ENCODE results near the gene GOLGA7B. TPM values are rescaled to one million over a fixed set of nuclear protein-coding genes. Genes with fewer than 3 reads are reported as not detected.
A peak's percentile ranks its signal among the peaks of the same experiment; 100 is the strongest.

GOLGA7B gene
- total RNA-seq, 4 donors from 2014 or later: 0.30 to 3.3 (median 1.7) TPM

DNA sequence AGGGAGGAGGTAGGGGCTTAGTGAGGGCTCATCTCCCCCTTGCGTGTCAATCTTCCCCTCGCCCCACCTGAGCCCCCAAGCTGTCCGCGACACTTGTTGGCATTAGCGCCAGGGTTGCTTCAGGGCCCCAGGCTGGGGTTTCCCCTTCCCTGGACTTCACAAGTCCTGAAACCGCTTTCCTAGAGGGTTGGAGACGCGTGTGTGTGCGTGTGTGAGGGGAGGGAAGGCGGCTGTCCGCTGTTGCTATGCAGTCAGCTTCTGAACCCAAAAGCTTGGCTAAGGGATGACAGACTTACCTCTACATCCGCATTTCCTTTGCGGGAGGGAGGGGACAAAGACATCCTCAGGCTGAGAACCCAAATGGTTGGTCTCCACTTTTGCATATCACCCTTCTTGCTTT, 803 bp downstream of the GOLGA7B start:
- H3K27ac ChIP-seq: peak overlapping the region in 1 of 4 donors; percentile 71
- H3K4me3 ChIP-seq: peak overlapping the region; percentile 41 to 76 (median 58)
- peaks cover 0 to 79% (median 3%) of the 10 kb centered on the region in 4 donors for H3K27me3 ChIP-seq
- 0 to 20% methylated on average over 2 to 5 of the region's 13 CpGs for WGBS, 2 donors
- DNase-seq: no peak
- intact Hi-C loops (cut with DNase I): no loop called here
- no peak for TF ChIP-seq POLR2A (IDR thresholded peaks at IDR 0.05)
- TF ChIP-seq, protein P1, sequence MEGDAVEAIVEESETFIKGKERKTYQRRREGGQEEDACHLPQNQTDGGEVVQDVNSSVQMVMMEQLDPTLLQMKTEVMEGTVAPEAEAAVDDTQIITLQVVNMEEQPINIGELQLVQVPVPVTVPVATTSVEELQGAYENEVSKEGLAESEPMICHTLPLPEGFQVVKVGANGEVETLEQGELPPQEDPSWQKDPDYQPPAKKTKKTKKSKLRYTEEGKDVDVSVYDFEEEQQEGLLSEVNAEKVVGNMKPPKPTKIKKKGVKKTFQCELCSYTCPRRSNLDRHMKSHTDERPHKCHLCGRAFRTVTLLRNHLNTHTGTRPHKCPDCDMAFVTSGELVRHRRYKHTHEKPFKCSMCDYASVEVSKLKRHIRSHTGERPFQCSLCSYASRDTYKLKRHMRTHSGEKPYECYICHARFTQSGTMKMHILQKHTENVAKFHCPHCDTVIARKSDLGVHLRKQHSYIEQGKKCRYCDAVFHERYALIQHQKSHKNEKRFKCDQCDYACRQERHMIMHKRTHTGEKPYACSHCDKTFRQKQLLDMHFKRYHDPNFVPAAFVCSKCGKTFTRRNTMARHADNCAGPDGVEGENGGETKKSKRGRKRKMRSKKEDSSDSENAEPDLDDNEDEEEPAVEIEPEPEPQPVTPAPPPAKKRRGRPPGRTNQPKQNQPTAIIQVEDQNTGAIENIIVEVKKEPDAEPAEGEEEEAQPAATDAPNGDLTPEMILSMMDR (IDR thresholded peaks at IDR 0.05): no peak
- H3K4me1 ChIP-seq: peaks cover 10 to 47% (median 20%) of the 10 kb centered on the region in 3 donors
- H3K36me3 ChIP-seq: no peaks in the 10 kb centered on the region
- H3K9me3 ChIP-seq: no peaks in the 10 kb centered on the region

DNA sequence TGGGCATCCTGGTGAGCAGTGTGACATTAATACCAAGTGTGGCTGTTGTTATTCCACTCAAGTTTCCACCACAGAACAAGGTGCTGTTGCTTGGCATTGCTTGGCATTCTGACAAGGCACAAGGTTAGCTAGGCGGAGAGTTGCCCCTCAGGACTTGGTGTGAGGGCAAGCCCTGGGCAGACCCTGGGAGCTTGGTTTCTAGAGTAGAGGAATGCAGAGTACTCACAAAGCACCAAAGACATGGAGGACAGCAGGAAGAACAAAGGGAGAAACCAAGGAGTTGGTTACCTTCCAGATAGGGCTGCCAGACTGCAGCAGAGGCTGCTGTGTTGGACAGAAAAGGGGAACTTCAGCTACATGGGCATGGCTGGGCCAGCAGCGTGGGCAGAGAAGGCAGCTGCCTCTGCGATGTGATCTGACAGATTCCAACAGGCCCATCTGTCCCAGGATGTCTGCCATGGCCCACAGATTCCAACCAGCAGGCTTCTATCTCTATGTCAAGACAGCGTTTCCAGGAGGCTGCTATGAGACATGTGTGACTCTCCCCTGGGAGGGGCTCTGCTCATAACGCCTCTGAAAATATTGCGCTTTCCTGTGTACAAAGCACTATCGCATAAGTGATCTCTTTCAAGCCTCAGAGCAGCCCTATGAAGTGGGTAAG, 1.8 kb downstream of the GOLGA7B start:
- H3K27ac ChIP-seq: peak overlapping the region; percentile 20 to 72 (median 48)
- peaks cover 10 to 47% (median 20%) of the 10 kb centered on the region in 3 donors for H3K4me1 ChIP-seq
- WGBS, 2 donors: 24 to 45% methylated on average over 7 of the region's 7 CpGs
- no peak for DNase-seq
- no peaks in the 10 kb centered on the region for H3K9me3 ChIP-seq
- peak overlapping the region in 1 of 4 donors; percentile 12 for H3K4me3 ChIP-seq
- H3K36me3 ChIP-seq: no peaks in the 10 kb centered on the region
- TF ChIP-seq, protein P1 (IDR thresholded peaks at IDR 0.05): no peak
- intact Hi-C loops (cut with DNase I): no loop called here
- peaks cover 0 to 69% (median 3%) of the 10 kb centered on the region in 4 donors for H3K27me3 ChIP-seq

DNA sequence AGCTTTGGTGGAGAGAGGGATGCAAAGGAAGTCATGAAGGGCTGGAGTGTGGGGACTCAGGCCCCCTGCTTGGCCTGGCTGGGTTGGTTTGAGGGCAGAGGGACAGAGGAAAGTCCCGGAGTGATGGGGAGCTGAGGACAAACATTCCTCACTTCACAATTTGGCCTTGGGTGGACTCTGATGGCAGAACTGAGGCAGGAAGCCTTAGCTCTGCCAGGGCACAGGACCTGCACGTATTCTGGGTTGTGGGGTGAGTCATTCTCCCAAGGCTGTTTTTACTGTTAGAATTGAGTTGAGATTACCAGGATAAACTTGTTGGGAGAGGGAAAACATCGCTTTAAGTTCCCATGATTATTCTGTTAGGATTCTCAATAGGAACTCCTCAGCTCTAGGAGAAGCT, 2.6 kb downstream of the GOLGA7B start:
- Histone ChIP-seq H3K9me3 (no peaks in the 10 kb centered on the region), H3K4me3 (no peak overlapping the region), H3K36me3 (no peaks in the 10 kb centered on the region), H3K27me3 (peaks cover 0 to 66% (median 3%) of the 10 kb centered on the region in 4 donors), H3K4me1 (peaks cover 10 to 47% (median 20%) of the 10 kb centered on the region in 3 donors), H3K27ac (peak overlapping the region; percentile 20 to 72 (median 48))
- TF ChIP-seq, protein P1 (IDR thresholded peaks at IDR 0.05): no peak
- no peak for TF ChIP-seq POLR2A (IDR thresholded peaks at IDR 0.05)
- no peak for DNase-seq
- 24 to 35% methylated on average over 3 of the region's 3 CpGs for WGBS, 2 donors
- intact Hi-C loops (cut with DNase I): no loop called here

DNA sequence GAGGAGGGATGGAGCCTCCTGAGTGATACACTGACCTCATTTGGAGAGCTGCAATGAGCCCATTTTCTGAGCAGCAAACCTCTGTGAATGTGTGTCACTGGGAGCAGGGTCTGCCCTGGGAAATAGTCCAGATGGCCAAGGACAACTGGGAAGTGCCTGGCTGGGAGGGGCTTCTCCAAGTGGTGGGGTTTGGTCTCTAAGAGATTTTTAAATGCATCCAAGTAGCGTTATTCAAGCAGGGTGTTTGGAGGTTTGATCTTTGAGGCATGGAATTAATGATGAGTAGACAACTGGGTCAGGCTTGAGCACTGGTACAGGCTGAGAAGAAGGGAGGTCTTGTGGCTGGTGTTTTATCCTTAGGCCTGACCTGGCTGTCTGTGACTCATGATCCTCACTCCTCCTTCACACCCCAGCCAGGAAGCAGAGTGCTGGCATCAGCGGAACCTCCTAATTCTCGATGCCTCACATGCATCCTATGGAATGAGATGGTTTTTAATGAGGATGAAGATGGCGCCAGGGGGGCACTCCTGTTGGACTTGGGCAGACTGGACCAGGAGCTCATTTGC, 3.3 kb downstream of the GOLGA7B start:
- Histone ChIP-seq H3K9me3 (no peaks in the 10 kb centered on the region), H3K27ac (peak overlapping the region in 2 of 4 donors; percentile 51 to 72), H3K4me1 (peaks cover 10 to 47% (median 20%) of the 10 kb centered on the region in 3 donors), H3K4me3 (no peak overlapping the region), H3K27me3 (peaks cover 0 to 66% (median 3%) of the 10 kb centered on the region in 4 donors), H3K36me3 (no peaks in the 10 kb centered on the region)
- no peak for TF ChIP-seq POLR2A (IDR thresholded peaks at IDR 0.05)
- TF ChIP-seq, protein P1 (IDR thresholded peaks at IDR 0.05): no peak
- WGBS, 2 donors: 39 to 43% methylated on average over 1 to 4 of the region's 4 CpGs
- DNase-seq: no peak
- intact Hi-C loops (cut with DNase I): no loop called here

DNA sequence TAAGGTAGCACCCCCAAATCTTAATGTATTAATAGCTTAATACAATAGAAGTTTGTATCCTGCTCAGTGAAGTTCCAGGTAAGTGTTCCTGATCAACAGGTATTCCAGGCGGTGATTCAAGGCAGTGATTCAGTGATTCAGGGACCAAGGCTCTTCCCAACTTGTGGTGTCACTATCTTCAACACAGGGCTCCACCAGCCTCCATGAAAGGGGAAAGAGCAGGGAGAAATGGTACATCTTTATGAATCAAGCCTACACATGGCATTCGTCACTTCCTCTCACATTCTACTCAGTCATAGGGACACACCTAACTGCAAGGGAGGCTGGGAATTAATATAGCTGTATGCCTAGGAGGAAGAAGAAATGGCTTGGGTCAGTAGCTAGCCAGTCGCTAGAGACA, 5.1 kb downstream of the GOLGA7B start:
- no peak overlapping the region for H3K27ac ChIP-seq
- intact Hi-C loops (cut with DNase I): no loop called here
- no peaks in the 10 kb centered on the region for H3K36me3 ChIP-seq
- peaks cover 10 to 35% (median 20%) of the 10 kb centered on the region in 3 donors for H3K4me1 ChIP-seq
- no peaks in the 10 kb centered on the region for H3K9me3 ChIP-seq
- TF ChIP-seq, protein P1 (IDR thresholded peaks at IDR 0.05): no peak
- no peak for TF ChIP-seq POLR2A (IDR thresholded peaks at IDR 0.05)
- DNase-seq: no peak
- no peak overlapping the region for H3K4me3 ChIP-seq
- WGBS, 2 donors: 59 to 76% methylated on average over 3 of the region's 3 CpGs
- H3K27me3 ChIP-seq: peaks cover 0 to 63% (median 3%) of the 10 kb centered on the region in 4 donors
